Stimulated activated CD4-positive, alpha-beta T cell treated with anti-CD3 and anti-CD28 coated beads, Interleukin-1b, Interleukin-23, amount 100 ng/mL, for 1 hour (primary cell): ENCODE data around the gene PNPLA8.
"Not testable (repeated sequence)": the region's sequence is repeated elsewhere in the genome, so short reads cannot be mapped to it uniquely, and the experiment has no call there.

Experiments
- DNase-seq, 2 donors: peaks; one replicate each; pipeline ENCODE4 v3.0.0-alpha.2; 2020; ENCODE audit warnings: low read depth in 2 of 2

The PNPLA8 gene

GRCh38 chr7:108468246-108468645 is 57.7 kb downstream of the PNPLA8 start:
- no peak for DNase-seq

GRCh38 chr7:108467391-108467790 is 58.5 kb downstream of the PNPLA8 start:
- no peak for DNase-seq

GRCh38 chr7:108466322-108466721 is 59.6 kb downstream of the PNPLA8 start:
- DNase-seq, result not testable (repeated sequence)

- no peak for DNase-seq
Observed at GRCh38 chr7:108464743-108465142, 61.2 kb downstream of the PNPLA8 start.

GRCh38 chr7:108463613-108464012 is 62.3 kb downstream of the PNPLA8 start:
- DNase-seq, result no peak

- DNase-seq, result no peak
Observed at GRCh38 chr7:108461840-108462239, 64.1 kb downstream of the PNPLA8 start.

- no peak for DNase-seq
Observed at GRCh38 chr7:108460964-108461363, 65.0 kb downstream of the PNPLA8 start.

- DNase-seq, result no peak
Observed at GRCh38 chr7:108459922-108460551, 65.9 kb downstream of the PNPLA8 start.

GRCh38 chr7:108457871-108458270 is 68.1 kb downstream of the PNPLA8 start:
- no peak for DNase-seq

- no peak for DNase-seq
Observed at GRCh38 chr7:108456845-108457540, 68.9 kb downstream of the PNPLA8 start.

GRCh38 chr7:108455998-108456677 is 69.8 kb downstream of the PNPLA8 start, which contains the start of gene NRCAM:
TSS of gene NRCAM (minus strand) at chr7:108456436. CDS start at chr7:108240064, 216,372 bp downstream.
- no peak for DNase-seq

GRCh38 chr7:108455551-108455997 is 70.4 kb downstream of the PNPLA8 start:
- no peak for DNase-seq

GRCh38 chr7:108454674-108455550 is 71.0 kb downstream of the PNPLA8 start:
- no peak for DNase-seq

- DNase-seq, result no peak
Observed at GRCh38 chr7:108454317-108454673, 71.6 kb downstream of the PNPLA8 start.

- DNase-seq, result no peak
Observed at GRCh38 chr7:108453320-108453719, 72.6 kb downstream of the PNPLA8 start.

- DNase-seq, result no peak
Observed at GRCh38 chr7:108452707-108453106, 73.2 kb downstream of the PNPLA8 start.

- no peak for DNase-seq
Observed at GRCh38 chr7:108451296-108451848, 74.6 kb downstream of the PNPLA8 start.

GRCh38 chr7:108450160-108450559 is 75.8 kb downstream of the PNPLA8 start:
- no peak for DNase-seq

GRCh38 chr7:108449521-108449920 is 76.4 kb downstream of the PNPLA8 start:
- no peak for DNase-seq

- DNase-seq, result no peak
Observed at GRCh38 chr7:108448584-108449505, 77.1 kb downstream of the PNPLA8 start.
